H1 (cell line): Measurements from ENCODE around the gene SLC4A11.

Experiments
- EGR1 ChIP-seq: IDR thresholded peaks from 2 replicates; pipeline ENCODE4 v1.6.1; 2011; ENCODE audit warnings: low read depth, low read length, borderline replicate concordance
- EZH2 ChIP-seq: fragments of 200-600 bp; sonication (generic); IDR thresholded peaks from 2 replicates; pipeline ENCODE4 v1.7.1; 2012; ENCODE audit warnings: low read depth, mild to moderate bottlenecking, moderate library complexity, low read length, inconsistent platforms; ENCODE audit not compliant: severe bottlenecking
- HDAC6 ChIP-seq: IDR thresholded peaks from one replicate; pipeline ENCODE4 v1.7.1; 2012; ENCODE audit warnings: low read depth, mild to moderate bottlenecking, inconsistent platforms, low read length, moderate library complexity
- POLR2A ChIP-seq, 2 experiments: IDR thresholded peaks; 1 replicate in 1 of 2; 2 replicates in 1 of 2; pipeline ENCODE4 v1.6.1; 2011; ENCODE audit warnings: low read depth in 2 of 2, low read length in 2 of 2, mild to moderate bottlenecking in 2 of 2; ENCODE audit errors: control extremely low read depth in 1 of 2
- SAP30 ChIP-seq: fragments of 300-600 bp; sonication (generic); IDR thresholded peaks from 2 replicates; pipeline ENCODE4 v1.7.1; 2012; ENCODE audit warnings: low read length, moderate library complexity, mild to moderate bottlenecking, inconsistent platforms; ENCODE audit not compliant: insufficient read depth, insufficient replicate concordance
- SIN3A ChIP-seq, 2 experiments: IDR thresholded peaks in 1 of 2; conservative IDR thresholded peaks in 1 of 2; 2 replicates each; pipeline ENCODE4 v1.6.1; 2011 to 2012; ENCODE audit warnings: low read length in 2 of 2, improper control_type of control experiment in 1 of 2, low read depth in 1 of 2, mild to moderate bottlenecking in 1 of 2
- SIX5 ChIP-seq: IDR thresholded peaks from 2 replicates; pipeline ENCODE4 v1.6.1; 2011; ENCODE audit warnings: mild to moderate bottlenecking, low read depth, low read length
- TF ChIP-seq, protein P1 (sequence below), 3 experiments: IDR thresholded peaks; 1 replicate in 2 of 3; 2 replicates in 1 of 3; pipeline versions ENCODE4 v1.5.1 to v1.6.1; 2011; ENCODE audit warnings: low read length in 3 of 3, mild to moderate bottlenecking in 3 of 3, inconsistent platforms in 2 of 3, low read depth in 1 of 3, moderate library complexity in 1 of 3; ENCODE audit not compliant: insufficient read depth in 1 of 3; ENCODE audit errors: control extremely low read depth in 1 of 3

DNA sequence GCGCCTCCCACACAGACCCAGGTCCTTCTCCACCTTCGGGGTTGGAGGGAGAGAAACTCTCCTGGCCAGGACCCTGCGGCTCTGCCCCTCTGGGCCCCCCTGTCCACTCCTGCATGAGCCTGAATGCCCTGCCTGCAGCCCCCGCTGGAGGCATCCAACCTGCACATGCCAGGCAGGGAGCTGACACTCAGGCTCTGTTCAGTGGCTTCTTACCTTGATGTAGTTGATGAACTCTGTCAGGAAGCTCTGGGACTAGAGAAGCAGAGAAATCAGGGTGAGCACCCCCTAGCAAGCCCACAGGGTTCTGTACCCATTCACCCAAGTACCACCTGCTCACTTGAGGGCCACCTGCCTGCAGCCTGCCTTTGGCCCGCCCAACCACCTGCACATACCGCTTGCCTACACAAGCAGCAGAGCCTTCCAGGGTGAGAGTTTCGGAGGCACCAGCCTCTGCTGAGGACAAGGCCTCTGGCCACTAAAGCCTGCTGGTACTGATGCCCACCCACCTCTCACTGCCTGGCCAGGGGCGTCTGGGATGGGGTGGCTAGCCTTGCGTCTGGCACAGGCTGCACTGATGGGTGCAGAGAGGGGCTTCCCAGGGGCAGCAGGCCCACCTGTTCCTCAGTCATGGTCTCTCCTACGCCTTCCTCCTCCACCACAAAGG, 44.2 kb downstream of the SLC4A11 start:
- TF ChIP-seq, protein P1, sequence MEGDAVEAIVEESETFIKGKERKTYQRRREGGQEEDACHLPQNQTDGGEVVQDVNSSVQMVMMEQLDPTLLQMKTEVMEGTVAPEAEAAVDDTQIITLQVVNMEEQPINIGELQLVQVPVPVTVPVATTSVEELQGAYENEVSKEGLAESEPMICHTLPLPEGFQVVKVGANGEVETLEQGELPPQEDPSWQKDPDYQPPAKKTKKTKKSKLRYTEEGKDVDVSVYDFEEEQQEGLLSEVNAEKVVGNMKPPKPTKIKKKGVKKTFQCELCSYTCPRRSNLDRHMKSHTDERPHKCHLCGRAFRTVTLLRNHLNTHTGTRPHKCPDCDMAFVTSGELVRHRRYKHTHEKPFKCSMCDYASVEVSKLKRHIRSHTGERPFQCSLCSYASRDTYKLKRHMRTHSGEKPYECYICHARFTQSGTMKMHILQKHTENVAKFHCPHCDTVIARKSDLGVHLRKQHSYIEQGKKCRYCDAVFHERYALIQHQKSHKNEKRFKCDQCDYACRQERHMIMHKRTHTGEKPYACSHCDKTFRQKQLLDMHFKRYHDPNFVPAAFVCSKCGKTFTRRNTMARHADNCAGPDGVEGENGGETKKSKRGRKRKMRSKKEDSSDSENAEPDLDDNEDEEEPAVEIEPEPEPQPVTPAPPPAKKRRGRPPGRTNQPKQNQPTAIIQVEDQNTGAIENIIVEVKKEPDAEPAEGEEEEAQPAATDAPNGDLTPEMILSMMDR (IDR thresholded peaks at IDR 0.05; ENCODE audit: control extremely low read depth in 1 of 3, insufficient read depth in 1 of 3, low read depth in 1 of 3, low read length in 3 of 3): no peak
- TF ChIP-seq EGR1: no peak
- TF ChIP-seq SAP30: no peak
- no peak for TF ChIP-seq POLR2A (IDR thresholded peaks at IDR 0.05; ENCODE audit: control extremely low read depth in 1 of 2, low read depth in 2 of 2, low read length in 2 of 2)
- TF ChIP-seq SIN3A (conservative IDR thresholded peaks at IDR 0.05 in 1 of 2, IDR thresholded peaks at IDR 0.05 in 1 of 2; ENCODE audit: low read depth in 1 of 2, low read length in 2 of 2): no peak
- no peak for TF ChIP-seq EZH2
- TF ChIP-seq SIX5: no peak
- no peak for TF ChIP-seq HDAC6
